GM10847 (cell line): Measurements from ENCODE around the gene SGCD.

ENCODE experiments used
- POLR2A ChIP-seq: IDR thresholded peaks from 2 replicates; pipeline ENCODE4 v1.6.1; 2011; ENCODE audit not compliant: insufficient read length; ENCODE audit errors: extremely low read depth

Gene SGCD

DNA sequence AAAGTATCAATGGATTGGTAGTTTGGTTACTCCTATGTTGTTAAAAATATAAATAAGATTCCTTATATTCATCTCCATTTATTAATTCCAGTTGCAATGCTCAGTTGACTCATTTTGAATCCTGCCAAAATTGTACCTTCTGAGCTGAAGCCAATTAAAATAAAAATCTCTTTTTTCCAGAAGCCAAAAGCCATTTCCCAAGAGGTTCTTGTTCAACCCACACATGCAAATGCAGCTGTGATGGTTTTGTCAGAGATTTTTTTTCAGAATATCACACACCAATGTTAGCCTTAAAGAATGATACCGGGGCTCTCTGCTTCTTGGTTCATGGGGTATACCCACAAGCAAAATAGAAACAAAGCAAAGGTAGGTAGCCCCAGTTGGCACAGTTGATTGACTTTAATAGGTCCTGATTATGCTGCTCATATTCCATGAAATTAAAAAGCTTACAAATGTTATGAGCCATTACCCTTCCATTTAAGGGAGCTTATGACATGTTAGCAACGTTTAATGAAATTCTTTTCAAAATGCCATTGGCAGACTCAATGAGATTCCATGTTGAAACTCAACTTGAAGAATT is 208.0 kb downstream of the SGCD start:
- TF ChIP-seq POLR2A: no peak

DNA sequence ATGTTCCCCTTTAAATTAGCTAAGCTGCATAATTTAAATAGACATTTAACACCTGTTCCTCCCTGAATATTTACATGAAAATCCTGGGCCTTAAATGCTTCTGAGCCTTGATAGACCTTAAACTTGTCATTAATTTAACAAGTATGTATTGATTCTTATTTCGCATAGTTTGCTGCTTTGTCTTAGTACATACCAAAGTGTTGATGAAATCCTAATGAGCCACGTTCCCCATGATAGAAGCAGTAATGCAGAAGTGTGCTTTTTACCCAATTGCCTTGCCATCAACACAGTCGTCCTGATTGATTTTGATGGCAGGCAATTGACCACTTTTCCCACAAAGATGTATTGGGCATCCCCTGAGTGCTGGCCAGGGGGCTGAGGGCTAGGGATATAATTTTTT is 213.5 kb downstream of the SGCD start:
- TF ChIP-seq POLR2A: no peak

DNA sequence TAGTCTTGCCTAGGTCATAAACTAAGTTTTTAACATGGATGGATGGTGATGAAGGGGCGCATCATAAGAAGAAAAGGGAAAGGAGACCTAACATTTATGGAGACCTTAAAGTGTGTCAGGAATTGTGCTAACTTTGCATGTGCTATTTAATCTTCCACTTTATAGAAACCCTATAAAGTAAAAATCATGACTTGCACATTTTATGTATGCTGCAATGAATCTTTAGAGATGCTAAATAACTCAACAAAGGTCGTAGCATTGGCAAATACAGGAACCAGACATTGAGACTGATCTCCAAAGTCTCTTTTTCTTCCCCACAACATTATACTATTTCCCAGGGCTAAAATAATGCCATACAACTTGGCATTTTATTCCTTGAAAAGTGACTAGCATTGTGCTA is 214.6 kb downstream of the SGCD start:
- no peak for TF ChIP-seq POLR2A

DNA sequence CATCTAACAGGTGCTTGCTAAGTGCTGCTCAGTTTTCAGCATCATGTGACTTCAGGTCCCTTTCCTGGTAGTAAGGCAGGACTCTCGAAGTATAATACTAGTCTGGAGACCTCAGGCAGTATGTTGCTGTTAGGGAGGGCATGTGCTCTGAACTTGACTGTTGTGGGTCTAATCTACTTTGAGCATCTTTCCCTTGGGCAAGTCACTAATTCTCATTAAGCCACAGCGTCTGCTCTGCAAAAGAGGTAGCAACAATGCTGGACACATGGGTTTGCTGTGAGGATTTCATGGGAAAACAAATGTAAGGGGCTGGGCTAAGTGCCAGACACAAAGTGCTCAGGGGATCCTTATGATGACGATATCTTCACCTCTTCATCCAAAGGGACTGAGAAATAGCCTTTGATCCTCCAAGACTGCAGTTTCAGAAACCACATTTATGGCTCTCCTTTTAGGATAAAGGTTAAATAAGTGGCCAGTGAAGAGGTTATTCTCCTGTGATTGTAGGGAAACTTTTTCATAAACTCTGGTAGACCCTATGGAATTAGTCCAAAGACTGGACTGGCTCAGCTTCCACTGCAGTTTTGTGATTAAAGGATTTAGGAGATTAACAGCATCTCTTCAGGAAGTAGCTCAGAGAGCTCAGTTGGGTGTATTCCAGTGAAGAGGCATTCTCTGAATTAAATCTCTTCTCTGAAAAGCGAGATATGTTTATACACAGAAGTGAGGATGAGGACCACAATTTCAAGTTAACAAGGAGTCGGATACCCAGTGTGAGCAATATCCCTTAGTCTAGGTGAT is 216.6 kb downstream of the SGCD start:
- TF ChIP-seq POLR2A: no peak

DNA sequence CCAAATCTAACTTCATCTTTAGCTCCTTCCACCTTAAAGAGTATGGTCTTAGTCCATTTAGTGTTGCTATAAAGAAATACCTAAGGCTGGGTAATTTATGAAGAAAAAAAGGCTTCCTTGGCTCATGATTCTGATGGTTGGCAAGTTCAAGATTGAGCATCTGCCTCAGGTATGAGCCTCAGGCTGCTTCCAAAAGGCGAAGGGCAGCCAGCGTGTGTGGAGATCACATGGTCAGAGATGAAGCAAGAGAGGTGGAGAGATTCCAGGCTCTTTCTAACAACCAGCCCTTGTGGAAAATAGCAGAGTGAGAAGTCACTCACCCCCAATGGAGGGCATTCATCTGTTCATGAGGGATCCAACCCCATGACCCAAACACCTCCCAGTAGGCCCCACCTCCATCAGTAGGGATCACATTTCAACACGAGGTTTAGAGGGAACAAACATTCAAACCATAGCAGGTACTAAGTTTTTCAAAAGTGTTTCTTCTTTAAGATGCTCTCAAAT is 225.9 kb downstream of the SGCD start:
- TF ChIP-seq POLR2A: no peak

DNA sequence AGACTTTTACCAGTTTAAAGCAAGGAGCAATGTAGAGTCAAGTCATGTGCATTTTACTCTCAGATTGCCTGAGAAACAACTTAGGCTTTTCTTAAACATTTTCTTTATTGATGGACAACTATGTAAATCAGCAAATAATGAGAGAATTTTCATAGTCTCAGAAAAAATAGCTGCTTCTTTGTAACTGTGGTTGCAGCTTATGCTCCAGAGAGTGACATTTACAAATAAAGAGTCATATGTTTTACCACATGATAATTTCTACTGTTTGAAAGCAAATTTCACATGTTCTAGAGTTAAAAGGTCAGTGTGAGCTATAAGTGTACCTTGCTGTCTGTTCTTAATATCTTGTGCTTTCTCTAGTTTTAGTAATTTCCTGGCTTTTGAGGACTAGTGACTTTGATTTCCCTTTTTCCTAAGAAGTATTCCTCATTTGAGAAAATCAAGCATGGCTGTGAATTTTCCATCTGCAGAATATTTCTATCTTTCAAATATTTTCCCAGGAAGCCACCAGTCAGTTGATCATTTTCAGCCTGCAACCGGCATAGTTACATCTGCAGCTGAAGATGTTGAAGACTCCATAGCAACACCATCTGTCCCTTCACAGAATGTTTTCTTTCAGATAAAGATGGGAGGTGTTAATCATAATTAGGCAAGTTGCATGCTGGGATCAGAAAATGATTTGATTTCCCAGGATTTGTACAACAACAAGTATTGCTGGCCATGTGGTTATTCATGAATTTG is 229.9 kb downstream of the SGCD start:
- TF ChIP-seq POLR2A: no peak

DNA sequence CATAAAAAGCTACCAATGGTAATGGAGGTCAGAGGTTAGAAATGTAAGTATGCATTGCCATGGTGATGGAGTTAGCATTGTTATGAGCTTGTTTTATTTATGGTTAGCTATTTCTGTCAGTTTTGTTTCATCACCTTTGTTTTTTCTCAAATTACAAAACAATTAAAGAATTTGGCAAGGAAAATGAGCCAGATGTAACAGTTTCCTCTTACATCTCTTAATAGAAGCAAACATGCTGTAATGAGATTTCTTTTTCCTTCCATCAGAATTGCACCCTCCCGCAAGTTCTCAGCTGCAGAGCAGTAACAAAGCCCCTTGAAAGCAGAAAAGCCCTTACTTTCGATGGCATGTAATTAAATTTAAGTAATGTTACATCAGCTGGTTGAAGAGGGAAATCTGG is 233.0 kb downstream of the SGCD start:
- TF ChIP-seq POLR2A: no peak

DNA sequence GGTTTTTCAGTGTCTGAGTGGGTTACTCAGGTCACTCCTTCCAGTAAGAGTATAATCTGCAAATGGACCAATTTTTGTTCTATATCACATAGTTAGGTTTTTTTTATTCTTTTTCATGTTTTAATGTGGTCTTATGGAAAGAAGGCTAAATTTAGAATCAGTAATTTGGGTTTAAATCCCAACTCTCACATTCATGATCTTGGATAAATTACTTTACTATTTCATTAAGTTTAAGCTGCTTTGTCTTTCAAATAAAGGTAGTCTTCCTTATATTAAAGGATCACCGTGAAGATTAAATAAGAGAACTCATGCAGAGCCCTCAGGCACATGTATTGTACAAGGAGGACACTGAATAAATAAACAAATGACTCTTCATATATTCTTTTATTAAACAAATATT is 234.7 kb downstream of the SGCD start:
- no peak for TF ChIP-seq POLR2A

DNA sequence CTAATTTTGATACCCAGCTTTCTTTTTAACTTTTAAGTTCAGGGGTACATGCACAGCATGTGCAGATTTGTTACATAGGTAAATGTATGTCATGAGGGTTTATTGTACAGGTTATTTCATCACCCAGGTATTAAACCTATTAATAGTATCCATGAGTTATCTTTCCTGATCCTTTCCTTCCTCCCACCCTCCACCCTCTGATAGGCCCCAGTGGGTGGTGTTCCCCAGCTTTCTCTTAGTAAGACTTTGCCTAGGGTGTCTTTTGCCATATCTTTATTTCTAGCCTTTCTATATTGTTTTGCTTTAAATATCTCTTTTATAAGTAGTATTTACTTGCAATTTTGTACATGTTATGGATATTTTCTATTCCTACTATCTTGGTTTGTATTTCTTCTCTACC is 243.7 kb downstream of the SGCD start:
- no peak for TF ChIP-seq POLR2A

DNA sequence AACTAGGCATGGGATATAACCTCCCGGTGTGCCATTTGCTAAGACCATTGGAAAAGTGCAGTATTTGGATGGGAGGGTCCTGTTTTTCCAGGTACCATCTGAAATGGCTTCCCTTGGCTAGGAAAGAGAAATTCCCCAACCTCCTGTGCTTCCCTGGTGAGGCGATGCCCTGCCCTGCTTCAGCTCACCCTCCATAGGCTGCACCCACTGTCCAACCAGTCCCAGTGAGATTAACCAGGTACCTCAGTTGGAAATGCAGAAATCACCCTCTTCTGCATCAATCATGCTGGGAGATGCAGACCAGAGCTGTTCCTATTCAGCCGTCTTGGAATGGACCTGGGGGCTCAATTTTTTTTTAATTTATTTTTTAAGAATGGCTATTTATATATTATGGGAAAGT is 254.8 kb downstream of the SGCD start:
- no peak for TF ChIP-seq POLR2A

DNA sequence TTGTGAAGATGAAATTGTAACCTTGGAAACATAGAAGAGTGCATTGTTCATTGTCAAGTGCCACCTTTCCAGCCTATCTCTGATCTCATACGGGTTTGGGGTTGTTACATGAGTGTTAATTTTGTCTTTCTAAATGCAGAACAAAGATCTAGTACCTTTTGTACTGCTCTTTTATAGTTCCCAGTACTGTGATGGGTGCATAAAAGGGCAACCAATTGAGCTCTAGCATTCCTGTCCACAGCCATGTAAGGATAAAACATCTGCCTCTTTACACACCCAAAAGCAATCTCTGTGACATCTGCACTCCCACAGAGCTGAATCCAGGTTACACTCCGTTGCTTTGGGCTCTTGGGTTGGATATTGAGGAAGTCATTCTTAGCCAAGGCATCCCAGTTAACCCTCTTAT is 255.2 kb downstream of the SGCD start:
- no peak for TF ChIP-seq POLR2A

DNA sequence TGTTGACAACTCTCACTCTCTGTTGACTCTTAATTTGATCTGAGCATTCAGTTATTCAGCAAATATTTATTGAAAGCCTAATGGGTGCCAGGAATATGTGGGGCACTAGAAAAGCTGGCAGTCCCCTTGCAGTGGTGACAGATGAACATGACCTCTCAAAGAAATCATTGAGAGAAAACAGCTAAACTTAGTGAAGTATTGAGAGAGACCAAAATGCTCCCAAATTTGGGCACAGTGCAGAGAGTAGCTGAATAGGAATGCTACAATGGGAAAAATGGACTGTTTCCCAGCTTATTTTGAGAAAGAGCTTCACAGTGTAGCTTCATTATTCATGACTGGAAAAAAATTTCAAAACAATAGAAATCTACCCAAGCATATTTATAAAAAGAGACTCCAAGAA is 257.9 kb downstream of the SGCD start:
- TF ChIP-seq POLR2A: no peak

DNA sequence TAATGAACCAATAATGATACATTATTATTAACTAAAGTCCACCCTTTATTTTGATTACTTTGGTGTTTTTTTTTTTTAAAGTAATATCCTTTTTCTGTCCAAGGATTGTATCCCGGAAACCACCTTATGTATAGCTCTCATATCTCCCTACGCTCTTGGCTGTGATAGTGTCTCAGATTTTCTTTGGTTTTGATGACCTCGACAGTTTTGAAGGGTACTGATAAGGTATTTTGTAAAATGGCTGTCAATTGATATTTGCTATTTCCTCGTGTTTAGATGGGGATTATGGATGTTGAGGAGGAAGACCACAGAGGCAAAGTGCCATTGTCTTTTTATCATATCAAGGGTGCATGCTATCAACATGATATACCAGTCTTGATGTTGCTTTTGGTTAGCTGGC is 259.0 kb downstream of the SGCD start:
- TF ChIP-seq POLR2A: no peak

DNA sequence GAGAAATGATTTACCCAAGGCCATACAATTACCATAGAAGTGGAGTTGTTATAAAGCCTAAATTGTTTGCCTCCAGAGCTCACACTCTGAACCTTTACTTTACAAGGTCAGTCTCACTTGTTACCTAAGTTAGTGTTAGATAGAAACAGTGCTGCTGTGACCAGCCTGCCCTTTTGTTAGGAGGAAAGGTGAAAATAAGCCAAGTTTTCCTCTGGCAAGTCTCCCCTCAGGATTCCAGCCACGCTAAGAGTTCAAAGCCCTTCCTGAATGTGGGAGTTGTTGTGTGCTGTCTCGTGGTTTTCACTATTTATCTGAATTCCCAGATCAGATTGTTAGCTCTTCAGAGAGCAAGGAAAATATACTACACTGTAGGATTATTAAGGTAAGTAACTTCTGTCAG is 260.0 kb downstream of the SGCD start:
- TF ChIP-seq POLR2A: no peak

DNA sequence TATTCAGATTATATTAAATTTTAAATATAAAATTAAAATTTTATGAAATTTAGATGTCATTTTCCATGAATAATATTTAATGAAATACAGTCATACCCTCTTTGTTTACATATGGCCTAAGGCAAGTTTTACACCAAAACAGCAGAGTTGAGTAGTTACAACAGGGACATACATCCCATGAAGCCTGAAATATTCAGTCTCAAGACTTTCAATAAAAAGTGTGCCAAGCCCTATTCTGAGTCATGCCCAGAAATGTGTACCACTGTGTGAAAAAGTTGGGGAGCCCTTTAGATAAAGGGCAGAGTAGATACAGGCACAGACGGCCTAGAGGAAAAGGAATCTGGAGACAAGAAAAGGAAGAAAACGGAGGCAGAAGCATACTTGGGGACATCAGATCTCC is 261.3 kb downstream of the SGCD start:
- TF ChIP-seq POLR2A: no peak
